Measurements from ENCODE around the gene FXYD4.
"Not testable (repeated sequence)": the region's sequence is repeated elsewhere in the genome, so short reads cannot be mapped to it uniquely, and the experiment has no call there.

Gene FXYD4

GRCh38 chr10:43376828-43377423, 5.5 kb downstream of the FXYD4 start:
- no peak for DNase-seq

- no peak for DNase-seq
These were observed 6.0 kb downstream of the FXYD4 start for GRCh38 chr10:43377424-43377883.

- no peak for DNase-seq
These were observed 9.3 kb downstream of the FXYD4 start for GRCh38 chr10:43380610-43381222.

GRCh38 chr10:43383204-43383971, 12.0 kb downstream of the FXYD4 start:
- no peak for DNase-seq

GRCh38 chr10:43384252-43385221, 13.1 kb downstream of the FXYD4 start:
- no peak for DNase-seq

- no peak for DNase-seq
These were observed 14.1 kb downstream of the FXYD4 start for GRCh38 chr10:43385412-43386004.

GRCh38 chr10:43386549-43386948, 15.1 kb downstream of the FXYD4 start:
- no peak for DNase-seq

GRCh38 chr10:43386981-43387677, 15.7 kb downstream of the FXYD4 start:
- no peak for DNase-seq

GRCh38 chr10:43387678-43388032, 16.2 kb downstream of the FXYD4 start:
- no peak for DNase-seq

GRCh38 chr10:43389867-43390266, 18.4 kb downstream of the FXYD4 start:
- DNase-seq = no peak

- DNase-seq = no peak
These were observed 18.9 kb downstream of the FXYD4 start for GRCh38 chr10:43390333-43390732.

- peak; percentile 31 to 49 (median 42) for DNase-seq
These were observed 19.3 kb downstream of the FXYD4 start for GRCh38 chr10:43390759-43391158.

- no peak for DNase-seq
These were observed 20.1 kb downstream of the FXYD4 start for GRCh38 chr10:43391496-43391895.

GRCh38 chr10:43392748-43393147, 21.3 kb downstream of the FXYD4 start:
- no peak for DNase-seq

- not testable (repeated sequence) for DNase-seq
These were observed 21.8 kb downstream of the FXYD4 start for GRCh38 chr10:43393186-43393585.

GRCh38 chr10:43393606-43394360, 22.3 kb downstream of the FXYD4 start:
- peak; percentile 31 to 61 (median 51) for DNase-seq

- DNase-seq = no peak
These were observed 23.4 kb downstream of the FXYD4 start for GRCh38 chr10:43394868-43395267.

- DNase-seq = no peak
These were observed 24.2 kb downstream of the FXYD4 start for GRCh38 chr10:43395571-43396060.

GRCh38 chr10:43396061-43396927, 24.9 kb downstream of the FXYD4 start:
- DNase-seq = peak; percentile 74 to 91 (median 82)
